ENCODE data around the gene SLC44A4. TPM values are rescaled to one million over a fixed set of nuclear protein-coding genes. Genes with fewer than 3 reads are reported as not detected.
A peak's percentile ranks its signal among the peaks of the same experiment; 100 is the strongest.

Gene SLC44A4
- total RNA-seq, 2 experiments from 2014 or later: 0.20 TPM; not detected in 1

DNA sequence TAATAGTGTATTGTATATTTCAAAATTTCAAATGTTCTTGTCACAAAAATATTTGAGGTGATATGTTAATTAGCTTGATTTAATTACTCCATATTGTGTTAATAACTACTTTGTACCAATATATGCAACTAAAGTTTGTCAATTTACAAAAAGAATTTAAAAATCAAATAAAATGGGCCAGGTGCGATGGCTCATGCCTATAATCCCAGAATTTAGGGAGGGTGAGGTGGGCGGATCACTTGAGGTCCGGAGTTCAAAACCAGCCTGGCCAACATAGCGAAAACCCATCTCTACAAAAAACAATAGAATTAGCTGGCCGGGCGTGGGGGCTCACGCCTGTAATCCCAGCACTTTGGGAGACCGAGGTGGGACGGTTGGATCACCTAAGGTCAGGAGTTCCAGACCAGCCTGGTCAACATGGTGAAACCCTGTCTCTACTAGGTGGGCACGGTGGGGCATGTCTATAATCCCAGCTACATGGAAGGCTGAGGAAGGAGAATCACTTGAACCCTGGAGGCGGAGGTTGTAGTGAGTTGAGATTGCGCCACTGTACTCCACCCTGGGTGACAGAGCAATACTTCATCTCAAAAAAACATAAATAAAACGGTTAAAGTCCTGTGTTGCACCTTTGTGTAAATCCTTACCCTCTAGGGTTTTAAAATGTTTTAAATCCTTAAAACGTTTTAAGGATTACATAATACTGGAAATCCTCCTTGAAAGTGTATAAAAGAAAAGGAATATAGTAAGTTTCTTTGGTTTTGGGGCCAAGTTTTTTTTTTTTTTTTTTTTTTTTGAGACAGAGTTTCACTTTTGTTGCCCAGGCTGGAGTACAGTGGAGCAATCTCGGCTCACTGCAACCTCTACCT, 47.2 kb downstream of the SLC44A4 start:
- peaks cover 32% of the 10 kb centered on the region for H3K36me3 Mint-ChIP-seq (ENCODE audit: low read depth)
- TF ChIP-seq CTCF (IDR thresholded peaks at IDR 0.05): no peak
- no peaks in the 10 kb centered on the region for H3K27me3 ChIP-seq (ENCODE audit: control insufficient read depth in 1 of 2, insufficient read depth in 2 of 2, low read length in 2 of 2)
- ATAC-seq (ENCODE audit: poor library complexity) (no peak), DNase-seq (no peak)
- H3K36me3 ChIP-seq (ENCODE audit: insufficient read depth, low read length): peaks cover 2% of the 10 kb centered on the region
- H3K27ac ChIP-seq (ENCODE audit: low read depth in 1 of 2, low read length in 2 of 2): no peak overlapping the region
- H3K9me3 Mint-ChIP-seq: no peaks in the 10 kb centered on the region
- H3K4me3 ChIP-seq (ENCODE audit: low read length): no peak overlapping the region
- peaks cover 50% of the 10 kb centered on the region for H3K4me1 ChIP-seq (ENCODE audit: insufficient read depth, low read length)
- H3K9me3 ChIP-seq (ENCODE audit: control insufficient read depth in 1 of 2, insufficient read depth in 1 of 2, low read length in 2 of 2): no peaks in the 10 kb centered on the region
- H3K27me3 Mint-ChIP-seq: no peaks in the 10 kb centered on the region
- ChIA-PET POLR2A (interaction anchor here (0.6 to 3.7 kb wide), 9 partner anchors 9 to 178 kb away, joined by 3 to 17 read pairs (median 4); partner anchors contain the start of genes BAG6, DDAH2, NEU1 and VARS1), CTCF (interaction anchor here (1.1 to 2.6 kb wide), 8 partner anchors 32 to 280 kb away, joined by 4 to 11 read pairs (median 6); partner anchors contain the start of genes NEU1 and VARS1)
- H3K4me3 Mint-ChIP-seq: peak overlapping the region; percentile 91
- H3K27ac Mint-ChIP-seq: peak overlapping the region; percentile 81
- intact Hi-C loops (cut with DNase I, micrococcal nuclease): loop anchor here (2.0 to 10.0 kb wide), 5 partner anchors 34 to 285 kb away; partner anchors contain the start of genes ATP6V1G2 (in 2 of the 2), NFKBIL1 (in 2 of the 2), BAG6 (in 1 of the 2) and LST1 (in 1 of the 2)
- peaks cover 46% of the 10 kb centered on the region for H3K4me1 Mint-ChIP-seq (ENCODE audit: low read depth)

GRCh38 chr6:31830886-31831335, 47.9 kb downstream of the SLC44A4 start:
- peaks cover 2% of the 10 kb centered on the region for H3K36me3 ChIP-seq (ENCODE audit: insufficient read depth, low read length)
- ChIA-PET CTCF (interaction anchor here (0.8 to 2.6 kb wide), 15 partner anchors 13 to 336 kb away, joined by 3 to 16 read pairs (median 5); partner anchors contain the start of genes ABHD16A, DDAH2, HSPA1A and HSPA1L), POLR2A (interaction anchor here (0.6 to 2.3 kb wide), 13 partner anchors 32 to 279 kb away, joined by 3 to 16 read pairs (median 6); partner anchors contain the start of genes ABHD16A, BAG6, DDAH2 and NEU1)
- H3K27ac Mint-ChIP-seq: peak overlapping the region; percentile 81
- TF ChIP-seq CTCF (IDR thresholded peaks at IDR 0.05): no peak
- no peaks in the 10 kb centered on the region for H3K9me3 ChIP-seq (ENCODE audit: control insufficient read depth in 1 of 2, insufficient read depth in 1 of 2, low read length in 2 of 2)
- H3K27ac ChIP-seq (ENCODE audit: low read depth in 1 of 2, low read length in 2 of 2): peak overlapping the region; percentile 35 to 46
- DNase-seq: no peak
- H3K36me3 Mint-ChIP-seq (ENCODE audit: low read depth): peaks cover 26% of the 10 kb centered on the region
- intact Hi-C loops (cut with DNase I, micrococcal nuclease): loop anchor here (1.0 to 10.0 kb wide), 6 partner anchors 34 to 284 kb away; partner anchors contain the start of genes ATP6V1G2 (in 2 of the 2), DDAH2 (in 2 of the 2), NFKBIL1 (in 2 of the 2) and BAG6 (in 1 of the 2)
- no peaks in the 10 kb centered on the region for H3K9me3 Mint-ChIP-seq
- H3K4me1 Mint-ChIP-seq (ENCODE audit: low read depth): peaks cover 41% of the 10 kb centered on the region
- peak overlapping the region; percentile 58 for H3K4me3 ChIP-seq (ENCODE audit: low read length)
- H3K27me3 ChIP-seq (ENCODE audit: control insufficient read depth in 1 of 2, insufficient read depth in 2 of 2, low read length in 2 of 2): no peaks in the 10 kb centered on the region
- H3K4me1 ChIP-seq (ENCODE audit: insufficient read depth, low read length): peaks cover 50% of the 10 kb centered on the region
- ATAC-seq (ENCODE audit: poor library complexity): no peak
- H3K27me3 Mint-ChIP-seq: no peaks in the 10 kb centered on the region
- H3K4me3 Mint-ChIP-seq: peak overlapping the region; percentile 91

DNA sequence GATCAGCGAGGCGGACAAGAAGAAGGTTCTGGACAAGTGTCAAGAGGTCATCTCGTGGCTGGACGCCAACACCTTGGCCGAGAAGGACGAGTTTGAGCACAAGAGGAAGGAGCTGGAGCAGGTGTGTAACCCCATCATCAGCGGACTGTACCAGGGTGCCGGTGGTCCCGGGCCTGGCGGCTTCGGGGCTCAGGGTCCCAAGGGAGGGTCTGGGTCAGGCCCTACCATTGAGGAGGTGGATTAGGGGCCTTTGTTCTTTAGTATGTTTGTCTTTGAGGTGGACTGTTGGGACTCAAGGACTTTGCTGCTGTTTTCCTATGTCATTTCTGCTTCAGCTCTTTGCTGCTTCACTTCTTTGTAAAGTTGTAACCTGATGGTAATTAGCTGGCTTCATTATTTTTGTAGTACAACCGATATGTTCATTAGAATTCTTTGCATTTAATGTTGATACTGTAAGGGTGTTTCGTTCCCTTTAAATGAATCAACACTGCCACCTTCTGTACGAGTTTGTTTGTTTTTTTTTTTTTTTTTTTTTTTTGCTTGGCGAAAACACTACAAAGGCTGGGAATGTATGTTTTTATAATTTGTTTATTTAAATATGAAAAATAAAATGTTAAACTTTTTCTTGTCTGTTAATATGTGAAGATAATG, 49.0 kb downstream of the SLC44A4 start:
- peak overlapping the region; percentile 91 for H3K4me3 Mint-ChIP-seq
- peak overlapping the region in 1 of 2 donors; percentile 35 for H3K27ac ChIP-seq (ENCODE audit: low read depth in 1 of 2, low read length in 2 of 2)

More for the DNA sequence above, 49.0 kb downstream of the SLC44A4 start:
- POLR2A ChIA-PET: interaction anchor here (1.0 to 2.3 kb wide), 16 partner anchors 12 to 288 kb away, joined by 3 to 16 read pairs (median 6); partner anchors contain the start of genes ABHD16A, BAG6, CSNK2B and DDAH2
- peaks cover 16% of the 10 kb centered on the region for H3K36me3 Mint-ChIP-seq (ENCODE audit: low read depth)
- Histone ChIP-seq H3K36me3 (ENCODE audit: insufficient read depth, low read length) (peaks cover 2% of the 10 kb centered on the region), H3K27me3 (ENCODE audit: control insufficient read depth in 1 of 2, insufficient read depth in 2 of 2, low read length in 2 of 2) (no peaks in the 10 kb centered on the region), H3K4me1 (ENCODE audit: insufficient read depth, low read length) (peaks cover 46% of the 10 kb centered on the region), H3K9me3 (ENCODE audit: control insufficient read depth in 1 of 2, insufficient read depth in 1 of 2, low read length in 2 of 2) (no peaks in the 10 kb centered on the region), H3K4me3 (ENCODE audit: low read length) (peak overlapping the region; percentile 58)
- peak in 3 of 14 experiments; percentile 68 to 78 (median 76) for DNase-seq
- intact Hi-C loops (cut with DNase I, micrococcal nuclease): loop anchor here (1.0 to 10.0 kb wide), 6 partner anchors 32 to 283 kb away; partner anchors contain the start of genes ATP6V1G2 (in 2 of the 2), DDAH2 (in 2 of the 2), NFKBIL1 (in 2 of the 2) and BAG6 (in 1 of the 2)
- peaks cover 42% of the 10 kb centered on the region for H3K4me1 Mint-ChIP-seq (ENCODE audit: low read depth)
- no peaks in the 10 kb centered on the region for H3K9me3 Mint-ChIP-seq
- H3K27me3 Mint-ChIP-seq: no peaks in the 10 kb centered on the region
- ATAC-seq (ENCODE audit: poor library complexity): peak; percentile 19
- CTCF ChIA-PET: interaction anchor here (0.7 to 2.6 kb wide), 25 partner anchors 10 to 335 kb away, joined by 3 to 16 read pairs (median 5); partner anchors contain the start of genes ABHD16A, APOM, CLIC1 and DDAH2
- peak overlapping the region; percentile 81 for H3K27ac Mint-ChIP-seq
- TF ChIP-seq CTCF (IDR thresholded peaks at IDR 0.05): peak; percentile 71
